HuH-7 (cell line): ENCODE data around the gene PLS1.

ENCODE experiments used
- DNase-seq: peaks from one replicate; pipeline ENCODE4 v3.0.0; 2011; ENCODE audit warnings: low spot score

Gene PLS1

DNA sequence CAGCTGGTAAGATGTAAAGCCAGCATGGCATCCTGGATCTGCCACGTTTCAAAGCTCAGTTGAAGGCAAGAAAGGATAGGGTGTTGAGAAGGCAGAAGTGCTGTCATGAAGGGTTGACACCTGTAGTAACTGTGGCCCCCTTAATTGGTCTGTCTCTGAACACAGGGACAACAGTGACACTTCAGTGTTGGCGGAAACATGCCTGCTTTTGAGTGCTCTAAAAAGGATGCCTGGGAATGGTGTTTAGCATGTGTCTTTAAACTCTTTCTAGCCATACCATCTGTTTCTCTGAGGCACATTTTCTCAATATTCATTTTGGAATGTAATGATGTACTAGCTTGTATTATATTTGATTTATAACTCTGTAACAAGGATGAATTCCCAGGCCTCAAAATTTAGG is 42.1 kb downstream of the PLS1 start:
- no peak for DNase-seq

DNA sequence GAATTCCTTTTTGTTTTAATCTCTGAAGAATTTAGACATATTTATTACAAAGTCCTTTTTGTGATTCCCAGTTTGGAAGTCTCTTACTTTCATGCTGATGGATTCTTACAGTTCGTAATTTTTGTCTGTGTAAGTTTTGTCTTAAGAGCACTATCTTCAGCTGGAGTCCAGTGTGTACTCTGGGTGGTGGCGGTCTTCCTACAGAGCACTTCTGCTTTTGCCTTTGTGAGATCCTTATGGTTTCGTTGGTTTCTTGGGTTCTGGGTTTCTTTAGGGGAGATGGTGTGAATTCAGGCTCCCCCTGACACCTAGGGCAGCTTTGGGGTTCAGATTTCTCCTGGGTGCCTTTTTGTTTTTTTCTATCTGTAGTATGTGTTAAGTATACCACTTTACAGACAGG is 45.3 kb downstream of the PLS1 start:
- no peak for DNase-seq

DNA sequence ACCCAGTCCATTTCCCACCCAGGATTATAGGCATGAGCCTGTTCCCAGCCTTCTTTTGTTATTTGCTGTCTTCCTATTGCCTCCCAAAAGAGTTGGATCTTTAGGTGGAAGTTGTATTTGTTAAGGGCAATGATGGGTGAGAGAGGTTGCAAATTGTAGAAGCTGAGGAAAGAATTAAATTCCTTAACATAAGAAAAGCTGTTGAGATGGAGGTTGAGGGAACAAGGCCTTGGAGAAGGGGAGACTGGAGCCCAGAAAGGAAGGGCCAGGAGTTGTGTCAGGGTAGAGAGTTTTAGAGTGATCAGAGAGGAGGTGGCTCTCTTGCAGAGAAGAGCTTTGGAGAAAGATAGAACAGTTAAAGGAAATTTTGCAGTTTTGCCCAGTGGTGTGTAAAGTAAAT is 46.8 kb downstream of the PLS1 start:
- no peak for DNase-seq

DNA sequence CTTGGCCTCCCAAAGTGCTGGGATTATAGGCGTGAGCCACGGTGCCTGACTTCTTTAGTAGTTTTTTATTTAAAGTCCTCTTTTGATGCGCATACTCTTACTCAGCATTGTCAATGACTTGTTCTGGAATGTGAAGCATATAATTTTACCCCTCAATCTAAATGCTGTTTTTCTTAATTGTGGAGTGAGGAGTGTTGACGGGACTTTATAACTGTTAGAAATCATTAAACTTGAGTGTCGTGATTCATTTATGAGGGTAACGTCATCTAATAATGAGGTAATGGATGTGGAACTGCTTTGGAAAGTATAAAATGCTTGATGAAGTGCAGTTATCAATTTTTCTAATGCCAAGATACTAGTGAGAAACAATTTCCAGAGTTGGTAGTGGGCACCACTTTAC is 48.3 kb downstream of the PLS1 start:
- DNase-seq = no peak

DNA sequence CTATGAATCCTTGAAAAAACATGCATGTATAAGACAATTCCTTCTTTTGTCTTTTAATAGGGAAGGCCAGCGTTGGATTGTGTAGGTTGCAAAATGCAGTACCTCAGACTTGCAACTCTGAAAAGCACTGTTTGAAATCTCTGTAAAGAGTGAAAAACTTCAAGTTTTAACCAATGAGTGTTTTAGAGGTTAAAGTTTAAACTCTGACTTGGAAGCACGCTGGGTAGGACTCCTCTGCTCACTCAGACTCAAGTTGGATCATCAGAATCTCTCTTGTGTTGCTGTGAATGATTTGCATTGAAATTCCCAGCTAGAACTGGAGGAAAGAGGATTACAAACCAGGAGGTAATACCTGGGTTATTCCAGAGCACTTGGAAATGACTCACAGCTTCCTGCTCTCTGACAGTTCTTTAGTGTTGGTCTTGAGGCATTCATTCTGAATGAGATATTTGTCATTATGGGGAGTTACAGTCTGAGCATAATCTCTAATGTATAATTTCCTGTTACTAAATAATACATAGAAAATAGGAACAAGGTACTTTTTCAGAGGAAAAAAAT is 49.1 kb downstream of the PLS1 start:
- no peak for DNase-seq

DNA sequence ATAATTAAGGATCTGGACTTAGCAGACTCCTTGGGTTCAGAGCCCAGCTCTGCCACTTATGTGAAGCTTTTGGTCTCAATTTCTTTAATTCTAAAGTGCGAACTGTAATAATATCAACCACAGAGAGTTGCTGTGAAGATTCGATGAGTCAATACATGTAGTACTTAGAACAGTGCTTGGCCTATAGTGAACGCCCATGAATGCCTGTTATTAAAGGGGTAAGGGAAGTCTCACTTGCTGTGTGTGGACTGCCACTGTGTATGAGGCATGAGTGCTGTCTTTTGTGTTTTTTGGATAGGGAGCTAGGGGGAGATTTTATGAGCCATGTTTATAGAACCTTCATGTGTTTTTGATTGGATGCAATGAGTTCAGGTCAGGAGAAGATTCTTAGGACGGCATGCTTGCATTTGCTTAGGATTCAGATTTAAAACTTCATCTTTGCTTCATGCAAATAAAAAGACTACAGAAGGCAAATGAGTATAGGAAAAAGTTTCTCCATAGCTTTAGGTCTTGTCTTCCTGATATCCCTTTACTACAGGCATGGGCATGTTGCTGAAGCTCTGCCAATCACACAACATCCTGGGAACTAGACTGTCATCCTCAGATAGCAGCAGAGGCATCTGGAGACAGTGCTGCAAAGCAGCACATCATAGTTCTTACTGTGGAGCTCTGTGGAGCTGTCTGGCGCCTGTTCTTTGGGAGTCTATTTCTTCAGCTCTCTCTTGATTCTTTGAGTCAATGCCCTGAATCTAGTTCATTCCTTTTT is 50.0 kb downstream of the PLS1 start:
- no peak for DNase-seq

DNA sequence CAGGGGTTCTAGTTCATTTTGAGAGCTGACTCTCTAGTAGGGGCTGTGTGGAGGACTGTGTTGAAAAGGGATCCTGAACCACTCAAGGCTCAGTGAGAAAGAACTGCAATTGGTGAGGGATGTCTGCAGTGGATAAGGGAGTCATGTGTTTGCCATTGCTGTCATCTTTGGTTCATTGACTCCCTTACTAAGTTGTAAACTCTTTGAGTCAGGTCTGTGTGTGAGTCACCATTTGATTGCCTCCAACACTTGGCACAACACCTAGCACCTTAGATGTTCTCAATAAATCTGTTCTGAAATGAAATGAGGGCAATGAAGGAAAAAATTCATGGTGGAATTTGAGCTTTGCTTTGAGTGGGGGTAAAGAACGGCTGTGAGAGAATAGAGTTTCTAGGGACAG is 51.7 kb downstream of the PLS1 start:
- DNase-seq = no peak

DNA sequence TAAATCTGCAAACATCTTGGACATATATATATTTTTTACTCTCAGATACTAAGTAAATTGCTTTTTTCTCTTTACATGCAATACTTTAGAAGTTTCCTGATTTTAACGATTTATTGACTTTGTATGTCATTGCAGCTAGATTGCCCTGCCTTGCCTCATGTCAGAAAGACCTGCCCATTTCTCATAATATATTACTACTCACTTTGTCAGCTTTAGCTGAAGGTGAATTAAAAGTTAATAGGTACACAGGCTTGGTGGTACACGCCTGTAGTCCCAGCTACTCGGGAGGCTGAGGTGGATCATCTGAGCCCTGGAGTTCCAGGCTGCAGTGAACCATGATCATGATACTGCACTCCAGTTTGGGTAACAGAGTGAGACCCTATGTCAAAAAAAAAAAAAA is 52.8 kb downstream of the PLS1 start:
- no peak for DNase-seq

DNA sequence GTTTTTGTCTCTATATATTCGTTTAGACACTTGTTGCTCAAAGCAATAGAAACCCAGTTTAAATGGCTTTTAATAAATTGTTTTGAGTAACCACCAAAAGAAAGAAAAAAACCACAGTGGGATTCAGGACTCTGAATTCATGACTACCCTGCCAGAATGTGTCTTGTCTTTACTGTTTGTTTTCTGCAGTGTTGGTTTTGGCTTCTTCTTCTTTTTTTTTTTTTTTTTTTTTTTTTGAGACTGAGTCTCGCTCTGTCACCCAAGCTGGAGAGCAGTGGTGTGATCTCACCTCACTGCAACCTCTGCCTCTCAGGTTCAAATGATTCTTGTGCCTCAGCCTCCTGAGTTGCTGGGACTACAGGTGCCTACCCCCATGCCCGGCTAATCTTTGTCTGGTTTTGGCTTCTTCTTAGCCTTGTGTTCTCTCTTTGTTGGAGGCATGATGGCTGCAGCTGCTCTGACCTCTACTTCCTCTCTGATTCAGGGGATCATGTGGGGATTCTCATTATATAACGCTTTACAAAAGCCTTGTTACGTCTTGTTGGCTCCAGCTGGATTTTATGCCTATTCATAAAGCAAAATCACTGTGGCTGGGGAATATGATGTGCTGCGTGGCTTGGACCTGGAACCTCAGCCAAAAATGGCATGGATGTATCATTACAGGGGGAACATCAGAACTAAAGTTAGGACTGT is 54.0 kb downstream of the PLS1 start:
- no peak for DNase-seq

DNA sequence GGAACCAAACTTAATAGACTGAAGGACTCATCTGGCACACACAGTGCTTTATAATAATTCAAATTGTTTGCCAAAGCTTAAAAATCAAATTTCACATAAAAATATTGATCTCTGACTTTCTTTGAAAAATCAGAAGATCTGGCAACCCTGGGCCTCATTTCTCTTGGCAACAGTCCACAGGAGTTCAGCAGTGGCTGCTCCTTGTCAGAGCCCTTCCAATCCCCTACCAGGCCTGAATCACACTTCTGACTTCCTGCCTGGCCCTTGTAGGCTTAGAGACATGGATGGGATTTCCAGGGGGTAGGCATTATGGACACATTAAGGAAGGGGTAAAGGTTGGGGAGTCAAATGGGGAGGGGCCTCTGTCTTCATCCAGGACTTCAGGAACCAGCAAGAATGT is 55.5 kb downstream of the PLS1 start:
- DNase-seq = no peak

DNA sequence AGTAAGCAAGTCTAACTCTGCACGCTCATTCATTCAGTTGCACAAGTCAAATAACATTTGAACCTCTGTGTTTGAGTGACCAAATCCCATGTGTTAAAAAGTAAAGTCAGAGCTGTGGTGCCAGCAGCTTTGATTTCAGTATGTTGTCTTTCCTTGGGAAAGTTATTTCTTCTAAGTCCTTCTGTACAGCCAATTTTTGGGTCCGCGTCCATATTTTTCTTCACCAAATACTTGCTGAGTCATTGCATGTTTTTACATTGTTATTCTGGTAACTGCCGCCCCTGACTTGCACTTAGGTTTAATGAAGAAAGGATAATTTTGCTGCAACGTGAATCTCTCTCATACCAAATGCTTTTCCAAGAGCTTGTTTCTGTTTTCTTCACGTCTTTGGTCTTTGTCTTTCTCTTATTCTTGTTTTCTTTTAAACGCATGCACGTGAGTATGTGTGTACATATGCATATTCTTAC is 56.7 kb downstream of the PLS1 start:
- no peak for DNase-seq

DNA sequence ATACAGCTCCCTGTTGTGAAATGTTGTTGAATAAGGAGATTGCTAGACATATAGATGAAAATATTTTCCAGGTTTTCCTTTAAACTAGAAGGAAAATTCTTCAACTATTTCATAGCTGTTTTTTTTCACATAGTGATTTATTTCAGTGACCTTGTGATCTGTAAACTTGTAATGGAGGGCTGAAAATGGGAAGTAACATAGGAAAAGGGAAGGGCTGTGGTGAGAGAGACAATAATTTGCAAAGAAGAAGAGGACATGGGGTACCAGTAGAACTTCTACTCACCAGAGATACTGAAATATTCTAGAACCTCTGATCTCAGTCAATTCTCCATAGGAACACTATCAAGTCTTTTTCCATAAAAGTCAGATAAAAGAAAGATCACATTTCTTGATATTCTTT is 60.4 kb downstream of the PLS1 start:
- DNase-seq = no peak

DNA sequence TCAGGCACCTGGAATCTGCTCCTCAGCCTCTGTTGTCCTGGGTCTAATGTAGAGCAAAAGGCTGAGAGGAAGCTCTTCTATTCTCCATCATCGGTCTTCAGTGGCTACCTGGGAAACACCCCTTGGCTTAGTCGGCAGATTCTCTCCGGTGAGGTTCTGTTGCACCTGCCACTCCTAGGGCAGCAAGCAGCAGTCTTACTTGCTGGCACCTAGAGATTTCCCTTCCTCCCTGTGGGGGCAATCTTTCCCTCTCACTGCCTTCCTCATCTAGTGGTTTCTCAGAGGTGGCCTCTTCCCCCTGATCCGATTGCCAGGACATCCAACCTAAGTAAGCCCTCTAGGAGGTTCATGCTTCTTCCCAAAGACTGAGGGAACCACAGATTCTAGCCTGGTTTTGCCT is 60.8 kb downstream of the PLS1 start:
- no peak for DNase-seq

DNA sequence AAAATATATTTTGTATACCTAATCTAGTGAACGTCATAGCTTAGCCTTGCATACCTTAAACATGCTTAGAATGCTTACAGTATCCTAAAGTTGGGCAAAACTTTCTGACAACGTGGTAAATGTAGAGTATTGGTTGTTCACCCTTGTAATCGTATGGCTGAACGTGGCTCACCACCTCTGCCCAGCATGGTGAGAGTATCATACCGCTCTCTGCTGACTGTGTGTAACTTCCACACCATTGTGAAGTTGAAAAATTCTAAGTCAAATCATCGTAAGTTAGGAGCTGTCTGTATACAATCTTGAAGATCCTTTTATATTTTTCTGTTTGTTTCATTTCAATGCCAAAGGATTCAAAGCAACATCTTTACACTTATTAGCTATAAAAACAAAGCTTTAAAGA is 64.2 kb downstream of the PLS1 start:
- no peak for DNase-seq

DNA sequence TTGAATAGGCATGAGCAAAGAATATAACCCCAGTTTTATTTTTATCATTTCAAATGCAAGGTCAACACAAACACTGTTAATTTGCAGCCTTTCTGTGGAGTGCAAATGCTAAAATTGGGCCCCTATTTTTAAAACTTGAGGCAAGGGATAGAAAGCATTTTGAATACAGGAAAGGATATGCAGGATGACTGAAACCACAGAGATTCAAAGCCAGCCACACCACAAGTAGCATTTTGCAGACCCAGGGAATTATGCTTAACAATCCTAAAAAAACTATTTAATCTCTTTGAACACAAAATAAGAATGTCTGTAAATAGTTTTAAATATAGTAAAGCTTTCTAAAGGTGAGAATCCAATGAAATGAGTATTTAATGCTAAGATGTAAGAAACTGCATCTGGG is 64.7 kb downstream of the PLS1 start:
- DNase-seq = no peak

DNA sequence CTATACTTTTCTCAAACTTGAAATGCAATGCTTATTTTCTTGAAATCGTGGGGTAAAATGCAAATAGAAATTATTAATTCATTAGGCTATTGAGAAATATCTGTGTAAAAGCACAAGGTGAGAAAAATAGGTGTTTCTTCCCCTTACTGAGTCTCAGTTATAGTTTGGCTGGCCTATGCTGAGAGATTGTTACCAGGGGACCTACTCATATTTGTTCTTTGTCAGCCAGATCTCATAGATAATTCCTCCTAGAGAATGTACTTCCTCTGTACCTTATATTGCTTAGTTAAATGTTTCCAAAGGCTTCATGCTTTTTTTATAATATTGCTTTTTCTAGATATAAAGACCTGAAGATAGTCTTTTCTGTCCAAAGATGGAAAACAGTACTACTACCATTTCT is 67.7 kb downstream of the PLS1 start:
- no peak for DNase-seq

DNA sequence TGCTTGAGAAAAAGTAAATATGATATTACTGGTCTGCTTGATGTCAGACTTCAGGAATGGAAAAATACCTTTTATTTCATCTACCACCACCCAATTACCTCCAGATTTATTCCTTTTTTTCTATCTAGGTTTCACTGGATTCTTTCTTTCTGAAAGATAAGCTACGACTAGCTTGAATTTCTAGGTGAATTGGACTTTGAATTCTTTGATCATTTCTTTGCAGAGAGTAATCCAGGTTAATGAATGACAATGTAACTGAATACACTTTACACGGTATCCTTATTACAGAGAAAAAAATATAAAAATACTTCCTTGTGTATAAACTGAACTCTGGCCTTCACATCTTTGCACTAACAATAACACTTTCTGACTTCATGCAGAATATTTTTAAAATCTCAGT is 68.1 kb downstream of the PLS1 start:
- DNase-seq = no peak

DNA sequence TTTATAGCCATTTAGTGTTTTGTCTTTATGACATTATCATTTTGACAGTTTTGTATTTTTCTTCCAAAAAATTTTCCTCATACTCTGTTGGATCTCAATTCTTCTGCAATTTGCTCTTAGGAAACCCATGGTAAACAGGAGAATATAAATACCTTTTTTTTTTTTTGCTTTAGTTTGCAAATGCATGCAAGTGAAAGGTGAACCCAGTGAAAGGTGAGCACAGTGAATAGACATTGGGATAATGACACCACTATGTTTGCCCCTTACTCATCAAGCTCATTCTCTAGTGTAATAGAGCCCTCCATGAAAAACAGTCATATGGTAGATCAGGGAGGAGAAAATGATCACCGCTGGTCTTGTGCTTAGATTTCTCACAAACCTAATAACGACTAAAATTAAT is 68.6 kb downstream of the PLS1 start:
- DNase-seq = no peak

DNA sequence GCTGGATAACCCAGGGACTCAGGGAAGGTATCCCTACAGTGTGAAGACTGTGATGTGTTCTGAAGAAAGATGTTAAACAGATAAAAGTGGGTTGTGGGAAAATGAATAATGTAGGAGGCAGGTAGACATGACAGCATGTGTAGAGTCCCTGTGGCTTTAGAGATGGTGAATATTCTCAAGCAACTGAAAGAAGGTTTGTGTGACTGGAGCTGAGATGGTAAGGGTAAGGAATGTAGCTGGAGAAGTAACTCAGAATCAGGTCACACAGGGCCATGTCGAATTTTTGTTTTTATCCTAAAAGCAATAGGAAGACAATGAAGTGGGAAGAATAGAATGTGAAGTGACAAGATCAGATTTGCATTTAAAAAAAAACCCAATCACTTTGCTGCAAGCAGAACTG is 73.9 kb downstream of the PLS1 start:
- DNase-seq = no peak

DNA sequence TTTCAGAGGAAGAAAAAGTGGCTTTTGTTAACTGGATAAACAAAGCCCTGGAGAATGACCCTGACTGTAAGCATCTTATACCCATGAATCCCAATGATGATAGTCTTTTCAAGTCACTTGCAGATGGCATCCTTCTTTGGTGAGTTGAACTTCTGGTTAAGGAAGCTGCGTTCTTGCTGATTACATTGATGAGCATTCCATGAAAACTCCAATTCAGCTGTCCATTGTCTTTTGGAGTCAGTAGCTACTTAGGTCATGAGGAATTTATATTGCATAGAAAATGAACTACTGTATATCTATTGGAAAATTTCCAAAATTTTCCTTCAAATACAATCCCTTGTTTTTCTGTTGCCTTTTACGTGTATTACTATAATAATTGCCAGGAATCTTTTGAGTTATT is 80.0 kb downstream of the PLS1 start:
- no peak for DNase-seq

DNA sequence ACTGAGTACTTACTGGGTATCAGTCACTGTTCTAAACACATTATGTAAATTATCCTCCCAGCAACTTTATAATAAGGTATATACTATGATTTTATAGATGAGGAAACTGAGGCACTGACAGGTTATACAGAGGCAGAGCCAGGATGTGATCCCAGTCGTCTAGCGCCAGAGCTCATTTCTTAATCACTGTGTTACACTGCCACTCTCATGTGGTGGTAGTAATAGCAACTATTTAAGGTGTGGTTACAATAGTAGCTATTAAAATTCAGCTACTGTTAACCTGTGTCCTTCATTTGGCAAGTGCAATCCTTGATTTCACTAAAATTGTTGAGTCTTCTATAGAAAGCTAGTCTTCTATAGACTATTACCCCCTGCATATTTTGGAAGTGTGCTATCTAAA is 84.5 kb downstream of the PLS1 start:
- DNase-seq = no peak

DNA sequence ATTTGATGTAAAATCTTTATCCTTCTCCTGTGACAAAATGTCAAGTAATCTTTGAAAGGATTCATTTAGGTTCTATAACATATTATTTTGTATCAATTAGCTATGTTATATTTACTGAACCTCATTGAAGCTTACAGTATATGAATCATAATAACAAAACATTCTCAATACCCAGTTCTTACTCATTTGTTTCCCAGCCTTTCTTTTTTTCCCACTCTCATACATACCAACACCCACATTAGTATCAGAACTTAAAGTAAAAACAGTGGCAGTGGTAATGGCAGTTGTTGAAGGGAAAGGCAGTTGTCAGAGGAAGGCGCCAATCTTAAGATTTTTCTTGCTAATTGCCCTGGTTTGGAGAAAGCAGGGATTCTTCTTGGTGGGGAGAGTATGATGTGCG is 94.4 kb downstream of the PLS1 start:
- DNase-seq = no peak

DNA sequence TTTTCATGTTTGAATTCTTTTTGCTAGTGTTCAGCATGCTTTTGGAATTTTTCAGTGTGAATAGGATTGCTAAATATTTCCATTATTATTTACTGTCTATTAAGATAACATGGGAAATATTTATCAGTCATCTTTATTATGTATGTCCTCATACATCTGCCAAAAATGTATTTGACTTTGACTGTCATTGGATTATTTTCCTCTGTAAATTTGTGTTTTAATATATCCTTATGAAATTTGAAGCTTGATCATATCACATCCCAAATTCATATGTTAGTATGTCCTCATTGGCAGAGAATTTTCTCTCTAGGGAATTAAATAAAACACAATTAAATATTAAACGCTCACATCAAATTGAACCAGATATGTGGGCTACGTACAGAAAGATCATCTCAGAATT is 95.3 kb downstream of the PLS1 start:
- no peak for DNase-seq
